K562 (cell line): ENCODE data around the gene RAMP2. TPM values are rescaled to one million over a fixed set of nuclear protein-coding genes. Genes with fewer than 3 reads are reported as not detected.

Experiments
- GATAD2A ChIP-seq: fragments of 450-650 bp; IDR thresholded peaks from 2 replicates; pipeline ENCODE4 v1.6.1; 2017
- ILF3 ChIP-seq: fragments of 450-650 bp; IDR thresholded peaks from 2 replicates; pipeline ENCODE4 v1.6.1; 2018; ENCODE audit warnings: antibody characterized with exemption, mild to moderate bottlenecking, moderate library complexity, borderline replicate concordance
- NELFE ChIP-seq: IDR thresholded peaks from 2 replicates; pipeline ENCODE4 v1.6.1; 2011; ENCODE audit warnings: mild to moderate bottlenecking; ENCODE audit not compliant: insufficient read depth, insufficient read length
- SRSF1 ChIP-seq: fragments of 200-400 bp; formaldehyde crosslinking; IDR thresholded peaks from 2 replicates; pipeline ENCODE4 v1.6.1; 2017; ENCODE audit warnings: mild to moderate bottlenecking, low read depth, low read length, moderate library complexity
- THRAP3 ChIP-seq: fragments of 450-650 bp; IDR thresholded peaks from 2 replicates; pipeline ENCODE4 v1.6.1; 2016; ENCODE audit warnings: mild to moderate bottlenecking, inconsistent platforms, borderline replicate concordance
- ZBTB40 ChIP-seq, 2 experiments: fragments of 450-650 bp in 1 of 2; sonication (generic) in 1 of 2; formaldehyde crosslinking in 1 of 2; IDR thresholded peaks; 2 replicates each; pipeline versions ENCODE4 v1.7.1 to v1.9.0; 2016 to 2022; ENCODE audit warnings: inconsistent platforms in 1 of 2, mild to moderate bottlenecking in 1 of 2, missing genetic modification reagents in 1 of 2
- ZMIZ1 ChIP-seq, 2 experiments: fragments of 150-350 bp in 1 of 2; IDR thresholded peaks; 2 replicates each; pipeline ENCODE4 v1.6.1; 2012 to 2016; ENCODE audit warnings: low read depth in 2 of 2, low read length in 2 of 2, mild to moderate bottlenecking in 1 of 2, moderate library complexity in 1 of 2
- ZNF57 ChIP-seq: fragments of 450-650 bp; formaldehyde crosslinking; IDR thresholded peaks from 2 replicates; pipeline ENCODE4 v1.4.0; 2020; ENCODE audit warnings: mild to moderate bottlenecking, moderate library complexity
- polyA plus RNA-seq, 8 experiments: library from polyadenylated mRNA; depleted of rRNA in 4 of 8; stranded (reverse) in 5 of 8; unstranded in 3 of 8; fragments of >200 nt; fragmentation: Nextera tagmentation in 2 of 8; fragmentation: Illumina TruSeq in 1 of 8; extraction: Ambion mirVana in 2 of 8; extraction: Trizol in 1 of 8; gene quantifications; 2 replicates each; pipeline versions ENCODE4 v1.2.1 to v1.2.3, GENCODE V29; 2011 to 2014; ENCODE audit warnings: inconsistent platforms in 1 of 8, missing spikeins in 1 of 8
- total RNA-seq, 7 experiments: library from RNA; depleted of rRNA in 6 of 7; stranded (reverse); fragments of >200 nt in 6 of 7; fragmentation: Illumina TruSeq in 2 of 7; extraction: Trizol in 2 of 7; gene quantifications; 2 replicates each; pipeline versions ENCODE4 v1.2.1 to v1.2.3, GENCODE V29; 2011 to 2021; ENCODE audit warnings: low replicate concordance in 1 of 7
- TF ChIP-seq, protein P1 (sequence below): IDR thresholded peaks from 2 replicates; pipeline ENCODE4 v1.6.1; 2014; ENCODE audit warnings: antibody characterized with exemption
- TF ChIP-seq, protein P2 (sequence below): IDR thresholded peaks from 2 replicates; pipeline ENCODE4 v1.6.1; 2011; ENCODE audit not compliant: insufficient read length; ENCODE audit errors: extremely low read depth

Gene RAMP2
- total and polyA plus RNA-seq, 9 of the 15 experiments (the other 6 are each of a cell fraction or from before 2014, with no cell fraction given) = not detected

- TF ChIP-seq ZBTB40 (IDR thresholded peaks at IDR 0.05) (peak; percentile 13; the same call in 1 of the 2 replicates), ZBTB40 (CRISPR knock-in tag; IDR thresholded peaks at IDR 0.05) (no peak), NELFE (no peak), THRAP3 (no peak), SRSF1 (no peak), ZNF57 (CRISPR knock-in tag) (no peak), ILF3 (no peak), GATAD2A (0 out of 2 replicates have a peak, but pooled peaks have one; percentile 36), ZMIZ1 (IDR thresholded peaks at IDR 0.05; ENCODE audit: low read depth in 2 of 2, low read length in 2 of 2) (peak in 1 of 2 experiments; percentile 32; a peak in 1 of 4 replicates)
- TF ChIP-seq, protein P1, sequence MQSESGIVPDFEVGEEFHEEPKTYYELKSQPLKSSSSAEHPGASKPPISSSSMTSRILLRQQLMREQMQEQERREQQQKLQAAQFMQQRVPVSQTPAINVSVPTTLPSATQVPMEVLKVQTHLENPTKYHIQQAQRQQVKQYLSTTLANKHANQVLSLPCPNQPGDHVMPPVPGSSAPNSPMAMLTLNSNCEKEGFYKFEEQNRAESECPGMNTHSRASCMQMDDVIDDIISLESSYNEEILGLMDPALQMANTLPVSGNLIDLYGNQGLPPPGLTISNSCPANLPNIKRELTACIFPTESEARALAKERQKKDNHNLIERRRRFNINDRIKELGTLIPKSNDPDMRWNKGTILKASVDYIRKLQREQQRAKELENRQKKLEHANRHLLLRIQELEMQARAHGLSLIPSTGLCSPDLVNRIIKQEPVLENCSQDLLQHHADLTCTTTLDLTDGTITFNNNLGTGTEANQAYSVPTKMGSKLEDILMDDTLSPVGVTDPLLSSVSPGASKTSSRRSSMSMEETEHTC = no peak
- TF ChIP-seq, protein P2, sequence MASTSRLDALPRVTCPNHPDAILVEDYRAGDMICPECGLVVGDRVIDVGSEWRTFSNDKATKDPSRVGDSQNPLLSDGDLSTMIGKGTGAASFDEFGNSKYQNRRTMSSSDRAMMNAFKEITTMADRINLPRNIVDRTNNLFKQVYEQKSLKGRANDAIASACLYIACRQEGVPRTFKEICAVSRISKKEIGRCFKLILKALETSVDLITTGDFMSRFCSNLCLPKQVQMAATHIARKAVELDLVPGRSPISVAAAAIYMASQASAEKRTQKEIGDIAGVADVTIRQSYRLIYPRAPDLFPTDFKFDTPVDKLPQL = no peak
Observed at GRCh38 chr17:42775534-42776098, 14.6 kb downstream of the RAMP2 start (continued).
